H9 (cell line): ENCODE results near the gene NOP9. TPM values are rescaled to one million over a fixed set of nuclear protein-coding genes. Genes with fewer than 3 reads are reported as not detected.

Experiments
- DNase-seq: peaks from one replicate; pipeline ENCODE4 v3.0.0-alpha.2; 2017
- H2AFZ ChIP-seq: one replicate; pipeline ENCODE4 v1.6.1; 2013; ENCODE audit warnings: mild to moderate bottlenecking, low read length, control low read depth, moderate library complexity
- H2AK5ac ChIP-seq: 2 replicates; pipeline ENCODE4 v1.6.1; 2013; ENCODE audit warnings: low read length, control low read depth, mixed read lengths; ENCODE audit not compliant: insufficient read length
- H2BK120ac ChIP-seq: one replicate; pipeline ENCODE4 v1.6.1; 2013; ENCODE audit warnings: low read depth, mild to moderate bottlenecking, low read length, control low read depth, inconsistent platforms; ENCODE audit not compliant: poor library complexity, severe bottlenecking
- H2BK12ac ChIP-seq: 2 replicates; pipeline ENCODE4 v1.6.1; 2013; ENCODE audit warnings: low read length, control low read depth, mixed read lengths, low read depth; ENCODE audit not compliant: insufficient read length
- H2BK15ac ChIP-seq: 2 replicates; pipeline ENCODE4 v1.6.1; 2013; ENCODE audit warnings: low read depth, low read length, control low read depth
- H2BK20ac ChIP-seq: one replicate; pipeline ENCODE4 v1.6.1; 2013; ENCODE audit warnings: low read depth, mild to moderate bottlenecking, low read length, control low read depth, inconsistent platforms; ENCODE audit not compliant: poor library complexity, severe bottlenecking
- H2BK5ac ChIP-seq: 2 replicates; pipeline ENCODE4 v1.6.1; 2013; ENCODE audit warnings: low read length, control low read depth, mixed read lengths; ENCODE audit not compliant: insufficient read length
- H3K14ac ChIP-seq: 2 replicates; pipeline ENCODE4 v1.6.1; 2013; ENCODE audit warnings: low read length, control low read depth; ENCODE audit not compliant: insufficient read depth
- H3K18ac ChIP-seq: 2 replicates; pipeline ENCODE4 v1.6.1; 2013; ENCODE audit warnings: low read depth, mild to moderate bottlenecking, mixed read lengths, low read length, control low read depth; ENCODE audit not compliant: insufficient read length
- H3K23ac ChIP-seq: 2 replicates; pipeline ENCODE4 v1.6.1; 2013; ENCODE audit warnings: low read length, control low read depth, mixed read lengths, low read depth; ENCODE audit not compliant: insufficient read length
- H3K23me2 ChIP-seq: 2 replicates; pipeline ENCODE4 v1.6.1; 2013; ENCODE audit warnings: low read depth, mild to moderate bottlenecking, mixed read lengths, low read length, control low read depth; ENCODE audit not compliant: insufficient read length, poor library complexity, severe bottlenecking
- H3K27ac ChIP-seq: 2 replicates; pipeline ENCODE4 v1.5.1; 2013; ENCODE audit warnings: low read length, control low read depth, mixed read lengths, low read depth; ENCODE audit not compliant: insufficient read length
- H3K27me3 ChIP-seq: 2 replicates; pipeline ENCODE4 v1.6.1; 2013; ENCODE audit warnings: low read length, control low read depth, inconsistent platforms; ENCODE audit not compliant: insufficient read depth
- H3K4ac ChIP-seq: 2 replicates; pipeline ENCODE4 v1.6.1; 2013; ENCODE audit warnings: low read depth, mild to moderate bottlenecking, control low read depth, inconsistent platforms, low read length, moderate library complexity
- H3K4me1 ChIP-seq: 2 replicates; pipeline ENCODE4 v1.6.1; 2013; ENCODE audit warnings: low read length, control low read depth, inconsistent platforms; ENCODE audit not compliant: insufficient read depth
- H3K4me2 ChIP-seq: 2 replicates; pipeline ENCODE4 v1.6.1; 2013; ENCODE audit warnings: low read length, control low read depth, mixed read lengths; ENCODE audit not compliant: insufficient read length, insufficient read depth
- H3K56ac ChIP-seq: 2 replicates; pipeline ENCODE4 v1.6.1; 2013; ENCODE audit warnings: low read depth, mild to moderate bottlenecking, mixed read lengths, low read length, control low read depth; ENCODE audit not compliant: insufficient read length
- H3K79me1 ChIP-seq: 2 replicates; pipeline ENCODE4 v1.6.1; 2013; ENCODE audit warnings: low read depth, mild to moderate bottlenecking, moderate library complexity, low read length, control low read depth, inconsistent platforms; ENCODE audit not compliant: insufficient read depth, poor library complexity, severe bottlenecking
- H3K79me2 ChIP-seq: 2 replicates; pipeline ENCODE4 v1.6.1; 2013; ENCODE audit warnings: low read length, control low read depth, inconsistent platforms; ENCODE audit not compliant: insufficient read depth
- H3K9ac ChIP-seq: 2 replicates; pipeline ENCODE4 v1.6.1; 2013; ENCODE audit warnings: low read length, control low read depth, mixed read lengths; ENCODE audit not compliant: insufficient read length; ENCODE audit errors: extremely low read depth
- H3K9me3 ChIP-seq: one replicate; pipeline ENCODE4 v1.6.1; 2013; ENCODE audit warnings: low read depth, low read length, inconsistent platforms; ENCODE audit not compliant: control insufficient read depth
- H3T11ph ChIP-seq: one replicate; pipeline ENCODE4 v1.6.1; 2013; ENCODE audit warnings: mild to moderate bottlenecking, low read length, control low read depth, inconsistent platforms
- H4K20me1 ChIP-seq: one replicate; pipeline ENCODE4 v1.6.1; 2013; ENCODE audit not compliant: control insufficient read depth, insufficient read length, insufficient read depth
- H4K5ac ChIP-seq: 2 replicates; pipeline ENCODE4 v1.6.1; 2013; ENCODE audit warnings: low read depth, mild to moderate bottlenecking, mixed read lengths, low read length, control low read depth; ENCODE audit not compliant: insufficient read length
- H4K8ac ChIP-seq: replicated peaks from 2 replicates; pipeline ENCODE4 v1.6.1; 2013; ENCODE audit warnings: low read length, control low read depth, mixed read lengths, low read depth; ENCODE audit not compliant: insufficient read length
- H4K91ac ChIP-seq: 2 replicates; pipeline ENCODE4 v1.6.1; 2013; ENCODE audit warnings: low read depth, mild to moderate bottlenecking, moderate library complexity, mixed read lengths, low read length, control low read depth; ENCODE audit not compliant: insufficient read length
- H3K27ac Mint-ChIP-seq, 3 experiments: 2 replicates in 2 of 3; 3 replicates in 1 of 3; pipeline ENCODE4 v1.8.0; 2020 to 2021; ENCODE audit warnings: mixed read lengths in 3 of 3, mild to moderate bottlenecking in 1 of 3, moderate library complexity in 1 of 3
- H3K27me3 Mint-ChIP-seq: 2 replicates; pipeline ENCODE4 v1.8.0; 2021; ENCODE audit warnings: low read depth, mild to moderate bottlenecking, moderate library complexity, mixed read lengths
- H3K36me3 Mint-ChIP-seq, 3 experiments: 2 replicates in 2 of 3; 3 replicates in 1 of 3; pipeline ENCODE4 v1.8.0; 2020 to 2021; ENCODE audit warnings: low read depth in 3 of 3, mixed read lengths in 3 of 3; ENCODE audit not compliant: insufficient read depth in 1 of 3
- H3K4me1 Mint-ChIP-seq, 2 experiments: 2 replicates each; pipeline ENCODE4 v1.8.0; 2020; ENCODE audit warnings: mixed read lengths in 2 of 2
- H3K4me3 Mint-ChIP-seq, 2 experiments: 2 replicates in 1 of 2; 3 replicates in 1 of 2; pipeline ENCODE4 v1.8.0; 2020 to 2021; ENCODE audit warnings: mild to moderate bottlenecking in 2 of 2, mixed read lengths in 2 of 2, moderate library complexity in 1 of 2
- H3K9me3 Mint-ChIP-seq, 2 experiments: 2 replicates in 1 of 2; 3 replicates in 1 of 2; pipeline ENCODE4 v1.8.0; 2020; ENCODE audit warnings: mild to moderate bottlenecking in 2 of 2, mixed read lengths in 2 of 2, moderate library complexity in 1 of 2
- WGBS: extraction: QIAGEN DNeasy Blood & Tissue Kit; methylation state at CpG from one replicate; pipeline ENCODE4 v1.1.7; 2013; ENCODE audit warnings: missing lambda C conversion rate, low lambda C conversion rate, mixed read lengths; ENCODE audit not compliant: insufficient read length; ENCODE audit errors: extremely low coverage; 5-methylcytosine and 5-hydroxymethylcytosine counted together
- total RNA-seq: library from RNA; stranded (reverse); gene quantifications from 2 replicates; pipeline ENCODE4 v1.2.1, GENCODE V29; 2021
- TF ChIP-seq, protein P1 (sequence below): fragments of 200-600 bp; sonication (generic); conservative IDR thresholded peaks from 3 replicates; pipeline ENCODE4 v1.8.0; 2021; ENCODE audit warnings: antibody characterized with exemption, mild to moderate bottlenecking

The NOP9 gene
- total RNA-seq, 1 experiment from 2014 or later = 34.7 TPM

DNA sequence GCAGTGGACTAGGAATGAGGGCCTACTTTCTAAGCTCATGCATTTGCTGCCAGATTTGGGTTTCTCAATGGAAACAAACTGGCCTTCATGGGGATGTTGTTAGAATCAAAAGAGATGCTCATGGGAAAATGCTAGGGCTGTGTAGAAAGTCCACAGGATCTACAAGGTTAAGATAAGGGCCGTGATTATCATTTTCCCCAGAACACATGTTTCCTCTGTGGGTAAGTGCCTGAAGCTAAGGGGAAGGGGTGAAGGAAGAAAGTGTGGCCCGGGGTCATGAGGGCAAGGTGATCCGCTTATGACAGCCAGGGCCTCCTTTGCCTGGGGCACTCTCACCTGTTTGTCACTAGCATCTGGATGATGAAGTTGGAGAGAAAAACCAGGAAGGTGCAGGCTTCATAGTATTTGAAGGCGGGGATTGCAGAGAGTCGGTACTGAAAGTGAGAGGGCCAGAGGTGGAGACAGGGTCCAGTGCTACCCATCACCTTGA, 25.4 kb downstream of the NOP9 start:
- no peaks in the 10 kb centered on the region for H3K79me2 ChIP-seq
- H2BK120ac ChIP-seq = no peak overlapping the region
- Mint-ChIP-seq H3K4me1 (no peaks in the 10 kb centered on the region), H3K4me3 (no peak overlapping the region), H3K9me3 (no peaks in the 10 kb centered on the region; a peak in 2 of 5 replicates), H3K27me3 (peaks cover 60% of the 10 kb centered on the region), H3K27ac (no peak overlapping the region), H3K36me3 (no peaks in the 10 kb centered on the region)
- H3K4me1 ChIP-seq = no peaks in the 10 kb centered on the region
- no peak overlapping the region for H2BK20ac ChIP-seq
- no peak overlapping the region for H3K9ac ChIP-seq
- no peak overlapping the region for H3K14ac ChIP-seq
- no peak for DNase-seq
- no peaks in the 10 kb centered on the region for H3K79me1 ChIP-seq
- H3K9me3 ChIP-seq = no peaks in the 10 kb centered on the region
- no peak overlapping the region for H3K4me2 ChIP-seq
- H4K8ac ChIP-seq = no peak overlapping the region
- H4K20me1 ChIP-seq = no peaks in the 10 kb centered on the region
- no peak overlapping the region for H2AFZ ChIP-seq
- H3K27me3 ChIP-seq = no peaks in the 10 kb centered on the region; the same call in 1 of the 2 replicates
- no peak overlapping the region for H2BK15ac ChIP-seq
- H3K23me2 ChIP-seq = no peaks in the 10 kb centered on the region
- H2BK12ac ChIP-seq = no peak overlapping the region
- H2AK5ac ChIP-seq = no peak overlapping the region
- H3K18ac ChIP-seq = no peak overlapping the region
- no CpG with 5 or more reads among the region's 5 CpGs for whole genome bisulfite sequencing
- no peak overlapping the region for H2BK5ac ChIP-seq
- no peak overlapping the region for H3K27ac ChIP-seq
- H3K4ac ChIP-seq = no peak overlapping the region
- no peak overlapping the region for H3K56ac ChIP-seq
- H3T11ph ChIP-seq = no peak overlapping the region
- no peak overlapping the region for H4K5ac ChIP-seq
- no peak overlapping the region for H3K23ac ChIP-seq
- H4K91ac ChIP-seq = no peak overlapping the region
- TF ChIP-seq, protein P1, sequence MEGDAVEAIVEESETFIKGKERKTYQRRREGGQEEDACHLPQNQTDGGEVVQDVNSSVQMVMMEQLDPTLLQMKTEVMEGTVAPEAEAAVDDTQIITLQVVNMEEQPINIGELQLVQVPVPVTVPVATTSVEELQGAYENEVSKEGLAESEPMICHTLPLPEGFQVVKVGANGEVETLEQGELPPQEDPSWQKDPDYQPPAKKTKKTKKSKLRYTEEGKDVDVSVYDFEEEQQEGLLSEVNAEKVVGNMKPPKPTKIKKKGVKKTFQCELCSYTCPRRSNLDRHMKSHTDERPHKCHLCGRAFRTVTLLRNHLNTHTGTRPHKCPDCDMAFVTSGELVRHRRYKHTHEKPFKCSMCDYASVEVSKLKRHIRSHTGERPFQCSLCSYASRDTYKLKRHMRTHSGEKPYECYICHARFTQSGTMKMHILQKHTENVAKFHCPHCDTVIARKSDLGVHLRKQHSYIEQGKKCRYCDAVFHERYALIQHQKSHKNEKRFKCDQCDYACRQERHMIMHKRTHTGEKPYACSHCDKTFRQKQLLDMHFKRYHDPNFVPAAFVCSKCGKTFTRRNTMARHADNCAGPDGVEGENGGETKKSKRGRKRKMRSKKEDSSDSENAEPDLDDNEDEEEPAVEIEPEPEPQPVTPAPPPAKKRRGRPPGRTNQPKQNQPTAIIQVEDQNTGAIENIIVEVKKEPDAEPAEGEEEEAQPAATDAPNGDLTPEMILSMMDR = no peak
